Trophoblast cell (in vitro differentiated cells and primary cell): ENCODE data around the gene ZNF438.

Experiments used
- DNase-seq, 2 donors: peaks; one replicate each; pipeline ENCODE4 v3.0.0-alpha.2; 2016
- H2AFZ ChIP-seq: 2 replicates; pipeline ENCODE4 v1.6.1; 2013; ENCODE audit warnings: low read length, moderate library complexity, mild to moderate bottlenecking; ENCODE audit not compliant: insufficient read depth, poor library complexity
- H2AK5ac ChIP-seq: 2 replicates; pipeline ENCODE4 v1.6.1; 2013; ENCODE audit warnings: mild to moderate bottlenecking, low read length
- H2BK120ac ChIP-seq: 2 replicates; pipeline ENCODE4 v1.6.1; 2013; ENCODE audit warnings: low read length, mild to moderate bottlenecking, moderate library complexity; ENCODE audit not compliant: insufficient read depth, poor library complexity
- H2BK12ac ChIP-seq: 2 replicates; pipeline ENCODE4 v1.6.1; 2013; ENCODE audit warnings: mild to moderate bottlenecking, low read length, moderate library complexity
- H2BK5ac ChIP-seq: 2 replicates; pipeline ENCODE4 v1.6.1; 2013; ENCODE audit warnings: low read length, low read depth, moderate library complexity, mild to moderate bottlenecking; ENCODE audit not compliant: poor library complexity
- H3K14ac ChIP-seq: 2 replicates; pipeline ENCODE4 v1.6.1; 2013; ENCODE audit warnings: mild to moderate bottlenecking, low read length
- H3K18ac ChIP-seq: 2 replicates; pipeline ENCODE4 v1.6.1; 2013; ENCODE audit warnings: mild to moderate bottlenecking, low read length
- H3K23ac ChIP-seq: 2 replicates; pipeline ENCODE4 v1.6.1; 2013; ENCODE audit warnings: low read length
- H3K27ac ChIP-seq: 2 replicates; pipeline ENCODE4 v1.5.1; 2013; ENCODE audit warnings: low read depth, mild to moderate bottlenecking, inconsistent platforms, low read length, moderate library complexity
- H3K27me3 ChIP-seq: 2 replicates; pipeline ENCODE4 v1.6.1; 2013; ENCODE audit warnings: inconsistent platforms, mild to moderate bottlenecking, low read length, moderate library complexity; ENCODE audit not compliant: insufficient read depth
- H3K36me3 ChIP-seq, 2 experiments: 1 replicate in 1 of 2; 2 replicates in 1 of 2; pipeline ENCODE4 v1.6.1; 2013; ENCODE audit warnings: low read length in 2 of 2, mild to moderate bottlenecking in 2 of 2, moderate library complexity in 1 of 2; ENCODE audit not compliant: insufficient read depth in 2 of 2, control insufficient read depth in 1 of 2
- H3K4ac ChIP-seq: 2 replicates; pipeline ENCODE4 v1.6.1; 2013; ENCODE audit warnings: low read depth, mild to moderate bottlenecking, low read length, moderate library complexity
- H3K4me1 ChIP-seq, 2 experiments: 1 replicate in 1 of 2; 2 replicates in 1 of 2; pipeline ENCODE4 v1.6.1; 2013; ENCODE audit warnings: low read length in 2 of 2, mild to moderate bottlenecking in 2 of 2, moderate library complexity in 1 of 2; ENCODE audit not compliant: insufficient read depth in 2 of 2, control insufficient read depth in 1 of 2
- H3K4me2 ChIP-seq: 2 replicates; pipeline ENCODE4 v1.6.1; 2013; ENCODE audit warnings: inconsistent platforms, mild to moderate bottlenecking, low read length, moderate library complexity
- H3K4me3 ChIP-seq: 2 replicates; pipeline ENCODE4 v1.5.1; 2013; ENCODE audit warnings: mild to moderate bottlenecking, low read depth, low read length, inconsistent platforms
- H3K79me1 ChIP-seq: one replicate; pipeline ENCODE4 v1.6.1; 2013; ENCODE audit warnings: low read length
- H3K79me2 ChIP-seq: 2 replicates; pipeline ENCODE4 v1.6.1; 2013; ENCODE audit warnings: low read length, mild to moderate bottlenecking; ENCODE audit not compliant: control insufficient read depth, insufficient read depth, poor library complexity
- H3K9ac ChIP-seq: 2 replicates; pipeline ENCODE4 v1.6.1; 2013; ENCODE audit warnings: mild to moderate bottlenecking, low read length
- H3K9me3 ChIP-seq: 2 replicates; pipeline ENCODE4 v1.6.1; 2013; ENCODE audit warnings: low read depth, mild to moderate bottlenecking, control low read depth, inconsistent platforms, low read length; ENCODE audit not compliant: insufficient read depth
- H4K12ac ChIP-seq: 2 replicates; pipeline ENCODE4 v1.6.1; 2013; ENCODE audit warnings: low read depth, mild to moderate bottlenecking, low read length, moderate library complexity
- H4K8ac ChIP-seq: 2 replicates; pipeline ENCODE4 v1.6.1; 2013; ENCODE audit warnings: low read depth, mild to moderate bottlenecking, low read length, moderate library complexity
- H4K91ac ChIP-seq: one replicate; pipeline ENCODE4 v1.6.1; 2013; ENCODE audit warnings: low read depth, mild to moderate bottlenecking, low read length, moderate library complexity
- WGBS: extraction: QIAGEN DNeasy Blood & Tissue Kit; methylation state at CpG from one replicate; pipeline ENCODE4 v1.1.7; 2013; ENCODE audit warnings: missing lambda C conversion rate; ENCODE audit not compliant: insufficient read length, insufficient coverage; ENCODE audit errors: extremely low coverage; 5-methylcytosine and 5-hydroxymethylcytosine counted together

Gene ZNF438

GRCh38 chr10:30846710-30847109, 185.0 kb downstream of the ZNF438 start:
- WGBS: no CpG with 5 or more reads among the region's 4 CpGs

GRCh38 chr10:30842894-30843293, 188.8 kb downstream of the ZNF438 start:
- H3K14ac ChIP-seq: no peak overlapping the region
- no peak overlapping the region for H3K27ac ChIP-seq
- H2AFZ ChIP-seq: no peak overlapping the region
- H3K79me2 ChIP-seq: no peaks in the 10 kb centered on the region
- H4K12ac ChIP-seq: no peak overlapping the region
- no peaks in the 10 kb centered on the region for H3K79me1 ChIP-seq
- no peak overlapping the region for H4K8ac ChIP-seq
- peaks cover 7% of the 10 kb centered on the region for H3K9me3 ChIP-seq
- no peak overlapping the region for H4K91ac ChIP-seq
- H3K18ac ChIP-seq: no peak overlapping the region
- no peak overlapping the region for H2BK5ac ChIP-seq
- no peak overlapping the region for H3K4ac ChIP-seq
- no peak for DNase-seq
- H2AK5ac ChIP-seq: no peak overlapping the region
- no peaks in the 10 kb centered on the region for H3K27me3 ChIP-seq
- H2BK12ac ChIP-seq: no peak overlapping the region
- whole genome bisulfite sequencing: no CpG with 5 or more reads among the region's 5 CpGs
- H3K9ac ChIP-seq: no peak overlapping the region
- no peak overlapping the region for H3K23ac ChIP-seq
- H3K36me3 ChIP-seq: no peaks in the 10 kb centered on the region
- H3K4me1 ChIP-seq: peaks cover 3% of the 10 kb centered on the region in 2 experiments
- no peak overlapping the region for H2BK120ac ChIP-seq
- H3K4me2 ChIP-seq: no peak overlapping the region
- no peak overlapping the region for H3K4me3 ChIP-seq

More at GRCh38 chr10:30846710-30847109, 185.0 kb downstream of the ZNF438 start:
- H3K18ac ChIP-seq: no peak overlapping the region
- H3K79me1 ChIP-seq: no peaks in the 10 kb centered on the region
- no peak overlapping the region for H3K4me2 ChIP-seq
- H3K79me2 ChIP-seq: no peaks in the 10 kb centered on the region
- no peaks in the 10 kb centered on the region for H3K36me3 ChIP-seq
- H3K27ac ChIP-seq: no peak overlapping the region
- no peak overlapping the region for H4K91ac ChIP-seq
- peaks cover 8% of the 10 kb centered on the region for H3K9me3 ChIP-seq
- H2BK120ac ChIP-seq: no peak overlapping the region
- H3K4me3 ChIP-seq: no peak overlapping the region
- no peak for DNase-seq
- no peak overlapping the region for H2AFZ ChIP-seq
- no peak overlapping the region for H2BK12ac ChIP-seq
- H3K4ac ChIP-seq: no peak overlapping the region
- no peaks in the 10 kb centered on the region for H3K27me3 ChIP-seq
- no peak overlapping the region for H2AK5ac ChIP-seq
- H4K8ac ChIP-seq: no peak overlapping the region
- no peak overlapping the region for H3K23ac ChIP-seq
- no peak overlapping the region for H4K12ac ChIP-seq
- H3K4me1 ChIP-seq: no peaks in the 10 kb centered on the region
- H3K14ac ChIP-seq: no peak overlapping the region
- no peak overlapping the region for H2BK5ac ChIP-seq
- no peak overlapping the region for H3K9ac ChIP-seq

GRCh38 chr10:30842185-30842584, 189.5 kb downstream of the ZNF438 start:
- Histone ChIP-seq H3K4me1 (peaks cover 3% of the 10 kb centered on the region in 2 experiments), H3K79me1 (no peaks in the 10 kb centered on the region), H3K23ac (no peak overlapping the region), H4K91ac (no peak overlapping the region), H3K14ac (no peak overlapping the region), H3K27ac (no peak overlapping the region), H4K12ac (no peak overlapping the region), H3K18ac (no peak overlapping the region), H2BK12ac (no peak overlapping the region), H3K4me2 (no peak overlapping the region), H3K4me3 (no peak overlapping the region), H3K79me2 (no peaks in the 10 kb centered on the region), H3K4ac (no peak overlapping the region), H2BK5ac (no peak overlapping the region), H3K9me3 (peaks cover 4% of the 10 kb centered on the region), H2AK5ac (no peak overlapping the region), H4K8ac (no peak overlapping the region), H2BK120ac (no peak overlapping the region), H3K9ac (peak overlapping the region; percentile 20), H2AFZ (no peak overlapping the region), H3K36me3 (no peaks in the 10 kb centered on the region), H3K27me3 (no peaks in the 10 kb centered on the region)
- whole genome bisulfite sequencing: no CpG with 5 or more reads among the region's 1 CpG
- no peak for DNase-seq

- Histone ChIP-seq H4K8ac (no peak overlapping the region), H2AFZ (no peak overlapping the region), H3K4me3 (no peak overlapping the region), H2BK120ac (no peak overlapping the region), H3K79me1 (no peaks in the 10 kb centered on the region), H4K12ac (no peak overlapping the region), H2AK5ac (no peak overlapping the region), H3K18ac (no peak overlapping the region), H3K4ac (no peak overlapping the region), H3K9me3 (no peaks in the 10 kb centered on the region), H2BK12ac (no peak overlapping the region), H3K23ac (no peak overlapping the region), H3K36me3 (no peaks in the 10 kb centered on the region), H4K91ac (no peak overlapping the region), H3K27me3 (no peaks in the 10 kb centered on the region), H3K9ac (no peak overlapping the region), H3K27ac (no peak overlapping the region), H2BK5ac (no peak overlapping the region), H3K4me2 (no peak overlapping the region), H3K4me1 (peaks cover 3 to 8% of the 10 kb centered on the region in 2 experiments), H3K79me2 (no peaks in the 10 kb centered on the region), H3K14ac (no peak overlapping the region)
- peak in 1 of 2 donors; percentile 69 for DNase-seq
- WGBS: no CpG with 5 or more reads among the region's 6 CpGs
Observed at GRCh38 chr10:30840395-30841050, 191.1 kb downstream of the ZNF438 start.
